Posterior cingulate gyrus (tissue), 11 donors: ENCODE data around the gene ZBTB20.
"Not testable (repeated sequence)": the region's sequence is repeated elsewhere in the genome, so short reads cannot be mapped to it uniquely, and the experiment has no call there.

Source experiments
- DNase-seq, 10 donors: peaks; one replicate each; pipeline versions ENCODE4 v3.0.0 to v3.0.0-alpha.2; 2020 to 2021; ENCODE audit warnings: mixed read lengths in 3 of 10
- intact Hi-C: fragments of 100-400 bp; cut with DNase I; formaldehyde crosslinking; loops from one replicate; pipeline ENCODE4 v1.15.1; 2023

ZBTB20 gene

DNA sequence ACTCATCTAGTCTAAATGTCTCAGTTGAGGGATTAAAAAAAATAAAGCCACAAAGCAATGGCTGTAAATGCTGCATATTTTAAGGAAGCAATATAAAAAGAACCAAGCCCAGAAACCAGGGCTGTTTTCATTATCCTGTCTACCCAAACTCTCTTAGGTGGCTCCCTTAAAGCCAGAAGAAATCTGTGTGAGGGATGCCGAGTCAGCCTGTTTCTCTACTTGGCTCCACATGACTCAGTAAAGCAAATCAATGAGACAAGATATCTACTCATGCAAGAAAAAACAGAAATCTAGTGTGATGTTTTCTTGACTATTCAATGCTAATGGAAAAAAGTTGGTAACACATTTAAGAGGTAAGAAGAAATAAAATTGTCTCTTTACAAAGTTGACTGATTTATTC, 296.2 kb downstream of the ZBTB20 start:
- intact Hi-C loops = no loop called here
- DNase-seq = no peak

- peak in 2 of 10 donors; percentile 30 to 58 for DNase-seq
Observed at GRCh38 chr3:114848643-114849350, 298.3 kb downstream of the ZBTB20 start.

DNA sequence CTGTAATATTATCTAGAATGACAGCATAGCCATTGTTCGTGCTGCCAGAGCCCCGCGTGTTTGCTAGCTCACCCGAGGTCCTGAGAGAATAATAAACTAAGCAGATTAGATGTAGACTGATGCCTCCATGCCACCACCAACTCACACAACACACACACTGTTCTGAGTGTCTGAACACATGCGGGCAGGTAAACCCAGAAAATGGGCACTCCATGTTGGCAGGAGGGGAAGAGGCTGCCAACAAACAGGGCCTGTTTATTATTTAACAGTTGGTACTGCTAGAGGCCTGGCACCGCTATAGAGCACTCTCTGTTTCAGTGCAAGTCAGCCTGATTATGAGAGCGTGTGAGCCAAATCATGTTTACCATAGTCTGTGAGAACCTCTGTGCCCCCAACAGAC, 299.0 kb downstream of the ZBTB20 start:
- peak; percentile 30 to 92 (median 66) for DNase-seq
- intact Hi-C loops = no loop called here

More at GRCh38 chr3:114848643-114849350, 298.3 kb downstream of the ZBTB20 start:
- intact Hi-C loops = no loop called here

GRCh38 chr3:114847564-114847963, 299.5 kb downstream of the ZBTB20 start:
- intact Hi-C loops = no loop called here
- DNase-seq = no peak

DNA sequence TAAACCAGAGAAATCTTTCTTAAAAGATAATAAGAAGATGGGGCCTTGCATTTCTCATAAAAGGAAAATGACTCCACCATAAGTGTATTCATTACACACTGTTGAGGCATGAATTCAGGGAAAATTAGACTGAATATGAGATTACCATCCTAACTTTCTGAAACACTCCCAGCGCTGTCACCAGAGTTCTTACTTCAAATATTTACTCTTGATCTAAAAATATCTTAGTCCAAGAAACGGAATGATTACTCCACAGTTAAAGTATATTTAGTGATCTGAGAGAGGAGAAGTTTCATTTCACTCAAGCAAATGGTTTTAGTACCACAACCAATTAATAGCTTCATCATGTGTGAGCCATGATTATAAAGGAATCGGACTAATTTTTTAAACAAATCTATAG, 300.3 kb downstream of the ZBTB20 start:
- intact Hi-C loops = no loop called here
- DNase-seq = no peak

GRCh38 chr3:114846252-114846651, 300.8 kb downstream of the ZBTB20 start:
- intact Hi-C loops = no loop called here
- DNase-seq = peak in 2 of 10 donors; percentile 35 to 83

- intact Hi-C loops = no loop called here
- no peak for DNase-seq
Observed at GRCh38 chr3:114841515-114841914, 305.6 kb downstream of the ZBTB20 start.

GRCh38 chr3:114839476-114839875, 307.6 kb downstream of the ZBTB20 start:
- intact Hi-C loops = no loop called here
- DNase-seq = no peak

DNA sequence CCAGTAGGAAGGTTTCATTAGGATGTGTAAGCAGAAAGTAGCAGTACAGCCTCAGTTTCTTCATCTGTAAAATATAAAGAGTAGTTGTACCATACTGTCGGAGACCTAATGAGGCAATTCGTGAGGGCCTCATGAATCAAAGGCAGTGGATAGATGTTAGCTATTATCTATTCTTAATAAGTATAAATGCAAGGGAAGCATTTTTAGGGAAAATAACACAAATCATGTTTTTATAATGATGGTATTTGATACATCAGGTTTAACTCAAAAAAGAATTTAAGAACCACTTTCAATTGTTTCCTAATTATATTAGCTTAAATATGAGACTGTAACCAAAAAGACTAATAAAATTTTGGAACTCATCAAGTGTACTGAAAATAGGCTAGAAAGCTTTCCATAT, 309.1 kb downstream of the ZBTB20 start:
- DNase-seq = no peak
- intact Hi-C loops = no loop called here

- DNase-seq = no peak
- intact Hi-C loops = no loop called here
Observed at GRCh38 chr3:114834175-114834940, 312.7 kb downstream of the ZBTB20 start.

DNA sequence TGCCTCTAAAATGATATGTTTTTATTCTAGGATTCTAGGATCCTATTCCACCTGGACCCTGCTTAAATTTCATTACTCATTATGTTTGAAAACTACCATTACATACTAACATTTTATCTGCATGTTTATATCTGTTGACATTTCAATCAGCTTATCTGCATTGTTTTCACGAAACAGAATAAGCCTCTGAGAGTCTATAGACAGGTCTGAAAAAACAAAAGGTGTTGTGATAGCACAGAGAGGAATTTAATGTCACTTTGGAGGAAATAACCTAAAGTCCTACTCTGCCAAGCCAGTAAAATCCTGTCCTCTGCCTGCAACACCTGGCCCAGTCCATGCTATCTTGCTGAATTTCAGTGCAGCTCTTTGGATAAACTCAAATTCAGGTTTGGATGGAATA, 315.2 kb downstream of the ZBTB20 start:
- no peak for DNase-seq

DNA sequence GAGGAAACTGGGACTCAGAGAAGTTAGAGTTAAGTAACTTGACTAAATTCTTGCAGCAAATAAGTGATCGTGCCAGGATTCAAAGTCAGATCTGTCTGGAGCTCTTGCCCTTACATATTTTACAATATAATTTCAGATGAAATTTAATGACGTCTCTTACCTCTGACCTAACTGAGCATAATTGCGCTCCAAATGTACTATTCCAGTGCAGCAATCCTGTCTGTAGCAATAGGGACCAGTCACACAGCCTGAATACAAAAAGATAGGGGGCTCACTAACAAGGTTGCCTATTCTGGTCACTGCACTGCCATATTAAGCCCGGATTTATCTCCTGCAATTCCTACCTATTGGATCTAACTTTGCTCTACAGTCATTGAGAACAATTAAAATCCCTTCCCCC, 316.4 kb downstream of the ZBTB20 start:
- DNase-seq = no peak
- intact Hi-C loops = no loop called here

More for the DNA sequence above, 315.2 kb downstream of the ZBTB20 start:
- intact Hi-C loops = no loop called here

DNA sequence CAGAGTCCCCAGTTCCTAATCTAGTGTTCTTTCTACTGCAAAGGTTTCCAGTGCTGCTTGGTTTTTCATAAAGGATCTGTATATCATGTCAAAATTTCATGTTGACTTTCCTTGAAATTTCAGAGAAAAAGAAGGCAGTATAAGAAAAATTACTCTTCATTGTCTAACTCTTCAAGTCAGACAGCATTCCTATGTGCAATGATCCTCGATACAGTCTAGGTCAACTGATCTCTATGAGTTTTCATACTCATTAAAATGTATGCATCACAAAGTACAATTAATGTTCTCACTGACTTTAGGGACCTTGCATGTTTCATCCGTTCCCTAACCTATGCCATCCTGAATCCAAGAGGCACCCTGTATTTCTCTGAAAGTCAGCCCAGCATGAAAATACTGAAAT, 317.3 kb downstream of the ZBTB20 start:
- DNase-seq = no peak
- intact Hi-C loops = loop anchor here (5.0 to 10.0 kb wide), 4 partner anchors 263 to 445 kb away; partner anchors contain the start of gene ZBTB20

GRCh38 chr3:114827495-114827894, 319.6 kb downstream of the ZBTB20 start:
- no peak for DNase-seq

DNA sequence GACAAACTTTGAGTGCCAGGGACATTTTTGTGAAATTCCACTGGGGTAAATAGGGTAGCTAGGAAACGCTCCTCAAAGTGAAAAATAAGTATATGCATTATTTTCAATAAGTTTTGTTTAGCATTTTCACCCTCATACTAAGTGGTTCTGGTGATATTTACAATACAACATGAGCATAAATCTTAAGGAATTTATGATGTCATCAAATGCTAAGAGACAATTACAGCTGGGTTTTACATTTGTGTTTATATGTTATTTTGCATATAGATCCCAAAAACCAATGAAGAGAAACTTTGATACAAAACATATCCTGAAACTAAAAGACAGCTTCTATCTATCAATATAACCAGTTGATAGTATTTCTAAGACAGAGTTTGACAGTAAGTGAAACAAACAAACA, 323.1 kb downstream of the ZBTB20 start:
- no peak for DNase-seq
- intact Hi-C loops = loop anchor here (10.0 kb wide), 2 partner anchors 321 to 439 kb away; partner anchors contain the start of gene ZBTB20

More at GRCh38 chr3:114827495-114827894, 319.6 kb downstream of the ZBTB20 start:
- intact Hi-C loops = loop anchor here (5.0 to 10.0 kb wide), 4 partner anchors 265 to 443 kb away; partner anchors contain the start of gene ZBTB20

DNA sequence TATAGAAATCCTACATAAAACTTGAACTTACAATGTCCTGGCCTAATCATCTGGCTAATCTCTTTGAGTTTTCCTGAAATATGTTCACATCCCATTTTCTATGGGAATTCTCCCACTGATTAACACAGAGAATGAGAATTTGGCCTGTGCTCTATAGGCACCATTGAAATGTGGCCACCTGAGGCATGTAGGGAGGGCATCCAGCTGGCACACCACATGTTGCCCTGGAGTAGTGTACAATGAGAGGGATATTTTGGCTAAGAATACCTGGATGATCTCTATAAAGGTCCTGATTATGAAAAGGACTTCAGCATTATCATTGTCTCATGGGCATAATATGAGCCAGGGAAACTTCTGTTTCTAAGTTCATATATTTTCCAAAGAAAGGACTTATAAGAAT, 324.0 kb downstream of the ZBTB20 start:
- peak in 1 of 10 donors; percentile 35 for DNase-seq
- intact Hi-C loops = loop anchor here (10.0 kb wide), 2 partner anchors 322 to 438 kb away; partner anchors contain the start of gene ZBTB20

- no peak for DNase-seq
- intact Hi-C loops = no loop called here
Observed at GRCh38 chr3:114816052-114816451, 331.0 kb downstream of the ZBTB20 start.

GRCh38 chr3:114812541-114813238, 334.4 kb downstream of the ZBTB20 start:
- DNase-seq = peak in 3 of 10 donors; percentile 55 to 84 (median 66)
- intact Hi-C loops = not testable (repeated sequence)

DNA sequence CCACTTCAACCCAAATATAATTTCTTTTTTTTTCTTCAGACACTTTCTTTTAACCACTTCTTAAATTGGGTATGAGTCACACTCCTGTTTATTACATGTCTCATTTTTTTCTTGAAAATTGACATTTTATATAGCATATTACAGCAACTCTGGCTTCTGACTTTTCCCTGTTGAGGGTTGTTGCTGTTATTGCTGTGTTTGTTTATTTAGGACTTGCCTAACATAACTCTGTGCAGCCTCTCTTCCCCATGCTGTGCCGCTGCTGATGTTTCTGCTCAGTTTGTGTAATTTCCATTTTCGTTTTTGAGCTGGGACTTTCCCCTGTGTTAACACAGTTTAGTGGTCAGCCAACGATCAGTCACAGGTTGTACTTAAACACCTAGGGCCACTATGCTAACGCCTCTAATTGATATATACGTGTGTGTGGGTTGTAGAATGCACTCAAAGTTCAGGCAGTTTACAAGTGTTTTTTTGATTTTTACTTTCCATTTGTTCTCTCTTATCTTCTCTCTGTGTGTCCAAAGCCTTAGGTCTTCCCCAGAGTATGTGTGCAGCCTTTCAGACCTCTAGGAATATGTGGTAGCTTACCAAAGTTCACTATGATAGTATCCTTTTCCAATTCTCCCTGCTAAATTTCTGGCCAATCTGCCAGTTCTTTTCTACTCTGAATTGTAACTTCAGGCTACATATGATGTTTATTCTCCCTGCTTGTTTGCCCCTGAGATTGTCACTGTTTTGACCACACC, 337.2 kb downstream of the ZBTB20 start:
- intact Hi-C loops = no loop called here
- no peak for DNase-seq

DNA sequence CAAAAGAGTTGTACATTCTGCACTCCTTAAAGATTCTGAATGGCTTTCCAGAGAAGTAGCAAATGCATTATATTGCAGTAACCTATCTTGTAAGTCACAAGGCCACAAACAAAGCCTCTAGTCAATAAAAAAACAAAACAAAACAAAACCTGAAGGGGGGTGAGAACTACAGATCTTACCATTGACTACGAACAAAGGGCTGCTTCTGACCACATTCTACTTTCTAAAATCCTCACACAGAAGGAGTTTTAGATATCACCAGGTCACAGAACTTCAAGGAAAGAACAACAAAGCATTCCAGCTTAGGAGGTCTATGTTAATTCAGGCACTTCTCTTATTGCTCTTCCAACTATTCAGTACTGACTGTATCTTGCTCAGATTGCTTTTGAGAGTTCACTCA, 343.0 kb downstream of the ZBTB20 start:
- DNase-seq = no peak
- intact Hi-C loops = no loop called here
